ENCODE results near the gene ABHD8.

ABHD8 gene

GRCh38 chr19:17303167-17303939, at the start of gene ABHD8:
Gene ABHD8 (minus strand): TSS chr19:17303425. CDS start chr19:17301616, 1,809 bp downstream.
- in situ Hi-C loops (cut with MboI; ENCODE audit: low sequenced_read_pairs), result no loop called here

- in situ Hi-C loops (cut with MboI; ENCODE audit: low sequenced_read_pairs), result no loop called here
These were observed 49.5 kb upstream of the ABHD8 start for GRCh38 chr19:17352608-17353280.

GRCh38 chr19:17351815-17352435, 48.7 kb upstream of the ABHD8 start:
- in situ Hi-C loops (cut with MboI; ENCODE audit: low sequenced_read_pairs), result no loop called here

DNA sequence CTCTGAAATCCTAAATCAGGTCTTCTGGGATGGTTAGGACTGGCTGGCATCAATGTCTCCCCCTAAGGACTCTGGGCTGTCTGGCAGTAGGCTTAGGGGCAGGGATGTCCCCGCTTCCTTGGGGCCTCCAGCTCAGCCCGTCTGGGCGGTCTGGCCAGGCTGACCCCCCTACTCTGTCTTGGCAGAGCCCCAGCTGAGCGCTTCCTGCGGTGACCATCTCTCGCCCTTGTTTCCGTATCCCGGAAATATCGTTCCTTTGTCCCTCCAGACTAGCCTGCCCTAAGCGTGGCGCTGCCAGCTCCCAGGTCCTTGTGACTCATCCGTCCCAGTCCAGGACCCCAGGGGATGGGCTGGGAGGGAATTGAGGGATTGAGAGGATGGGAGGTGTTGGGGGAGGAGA, 45.5 kb upstream of the ABHD8 start:
- in situ Hi-C loops (cut with MboI; ENCODE audit: low sequenced_read_pairs), result no loop called here

GRCh38 chr19:17347877-17348276, 44.7 kb upstream of the ABHD8 start:
- in situ Hi-C loops (cut with MboI; ENCODE audit: low sequenced_read_pairs), result no loop called here

DNA sequence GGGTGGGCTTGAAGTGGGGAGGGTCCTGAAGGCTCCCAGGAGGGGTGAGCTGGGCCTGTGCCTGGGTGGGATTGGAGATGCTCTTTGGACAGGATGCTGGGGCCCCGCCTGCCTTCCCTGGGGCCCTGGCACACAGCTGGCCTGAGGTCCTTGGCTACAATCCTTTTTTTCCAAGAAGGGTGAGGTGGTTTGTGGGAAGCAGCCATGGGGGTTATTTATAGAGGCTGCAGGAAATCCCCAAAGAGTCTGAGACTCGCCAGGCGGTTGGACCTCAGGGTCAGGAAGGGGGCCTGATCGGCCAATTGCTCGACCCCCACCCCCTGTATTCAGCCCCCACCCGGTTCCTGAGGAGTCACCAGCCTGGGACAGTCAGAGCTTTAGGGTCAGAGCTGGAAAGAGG, 44.1 kb upstream of the ABHD8 start:
- in situ Hi-C loops (cut with MboI; ENCODE audit: low sequenced_read_pairs), result no loop called here

- in situ Hi-C loops (cut with MboI; ENCODE audit: low sequenced_read_pairs), result no loop called here
These were observed 43.0 kb upstream of the ABHD8 start for GRCh38 chr19:17346109-17346671.

DNA sequence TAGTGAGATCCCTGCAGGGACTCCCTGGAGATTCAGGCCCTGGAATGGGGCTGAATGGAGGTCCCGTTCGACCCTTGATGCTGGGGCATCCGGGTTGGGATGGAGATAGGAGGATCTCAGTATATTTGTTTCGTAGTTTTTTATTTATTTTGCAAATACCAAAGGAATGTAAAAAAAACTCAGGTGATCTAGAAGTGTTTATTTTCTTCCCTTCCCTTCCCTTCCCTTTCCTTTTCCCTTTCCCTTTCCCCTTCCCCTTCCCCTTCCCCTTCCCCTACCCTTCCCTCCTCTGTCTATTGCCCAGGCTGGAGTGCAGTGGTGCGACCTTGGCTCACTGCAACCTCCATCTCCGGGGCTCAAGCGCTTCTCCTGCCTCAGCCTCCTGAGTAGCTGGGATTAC, 38.6 kb upstream of the ABHD8 start:
- in situ Hi-C loops (cut with MboI; ENCODE audit: low sequenced_read_pairs), result no loop called here

GRCh38 chr19:17341386-17341785, 38.2 kb upstream of the ABHD8 start:
- in situ Hi-C loops (cut with MboI; ENCODE audit: low sequenced_read_pairs), result no loop called here

GRCh38 chr19:17340871-17341357, 37.7 kb upstream of the ABHD8 start:
- in situ Hi-C loops (cut with MboI; ENCODE audit: low sequenced_read_pairs), result no loop called here

GRCh38 chr19:17340302-17340870, 37.2 kb upstream of the ABHD8 start:
- in situ Hi-C loops (cut with MboI; ENCODE audit: low sequenced_read_pairs), result no loop called here

DNA sequence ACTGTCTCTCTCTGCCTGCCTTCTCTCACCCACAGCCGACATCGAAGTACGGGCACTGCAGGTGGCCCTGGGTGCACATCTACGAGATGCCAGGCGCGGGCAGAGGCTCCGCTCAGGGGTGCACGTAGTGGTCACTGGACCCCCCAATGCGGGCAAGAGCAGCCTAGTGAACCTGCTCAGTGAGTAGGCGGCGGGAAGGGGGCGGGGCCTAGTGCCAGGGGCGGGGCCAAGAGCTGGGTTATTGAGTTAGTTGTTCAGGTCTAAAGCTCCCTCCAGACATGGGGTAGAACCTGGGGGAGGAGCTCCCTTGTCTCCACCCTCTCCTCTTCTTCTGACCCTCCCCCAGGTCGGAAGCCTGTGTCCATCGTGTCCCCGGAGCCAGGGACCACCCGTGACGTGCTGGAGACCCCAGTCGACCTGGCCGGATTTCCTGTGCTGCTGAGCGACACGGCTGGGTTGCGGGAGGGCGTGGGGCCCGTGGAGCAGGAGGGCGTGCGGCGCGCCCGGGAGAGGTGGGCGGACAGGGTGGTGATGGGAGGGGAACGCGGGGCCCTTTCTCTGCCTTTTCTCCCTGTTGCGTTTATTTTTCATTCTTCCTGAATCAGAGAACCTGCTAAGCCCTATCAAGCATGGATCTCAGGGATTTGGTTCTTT, 36.0 kb upstream of the ABHD8 start:
- in situ Hi-C loops (cut with MboI; ENCODE audit: low sequenced_read_pairs), result no loop called here

DNA sequence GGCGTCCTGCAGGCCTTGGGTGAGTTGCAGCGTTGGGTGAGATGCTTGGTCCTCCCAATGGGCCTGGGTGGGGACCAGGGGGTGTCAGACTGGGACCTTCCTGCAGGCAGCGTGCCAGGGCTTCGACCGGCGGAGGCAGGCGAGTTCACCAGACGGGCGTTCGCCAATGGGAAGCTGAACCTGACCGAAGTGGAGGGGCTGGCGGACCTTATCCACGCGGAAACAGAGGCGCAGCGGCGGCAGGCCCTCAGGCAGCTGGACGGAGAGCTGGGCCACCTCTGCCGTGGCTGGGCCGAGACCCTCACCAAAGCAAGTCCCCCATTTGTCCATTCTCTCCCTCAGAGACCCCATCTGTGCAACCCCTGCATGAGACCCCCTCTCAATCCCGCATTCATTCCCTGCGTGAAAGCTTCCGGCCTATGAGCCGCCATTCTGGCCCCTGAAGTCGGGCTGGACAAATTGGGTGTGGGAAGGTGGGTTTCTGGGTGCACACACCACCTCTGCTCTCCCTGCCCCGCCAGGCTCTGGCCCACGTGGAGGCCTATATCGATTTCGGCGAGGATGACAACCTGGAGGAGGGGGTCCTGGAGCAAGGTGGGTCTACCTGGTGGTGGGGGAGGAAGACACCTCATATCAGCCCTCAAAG, 35.3 kb upstream of the ABHD8 start:
- in situ Hi-C loops (cut with MboI; ENCODE audit: low sequenced_read_pairs), result no loop called here

DNA sequence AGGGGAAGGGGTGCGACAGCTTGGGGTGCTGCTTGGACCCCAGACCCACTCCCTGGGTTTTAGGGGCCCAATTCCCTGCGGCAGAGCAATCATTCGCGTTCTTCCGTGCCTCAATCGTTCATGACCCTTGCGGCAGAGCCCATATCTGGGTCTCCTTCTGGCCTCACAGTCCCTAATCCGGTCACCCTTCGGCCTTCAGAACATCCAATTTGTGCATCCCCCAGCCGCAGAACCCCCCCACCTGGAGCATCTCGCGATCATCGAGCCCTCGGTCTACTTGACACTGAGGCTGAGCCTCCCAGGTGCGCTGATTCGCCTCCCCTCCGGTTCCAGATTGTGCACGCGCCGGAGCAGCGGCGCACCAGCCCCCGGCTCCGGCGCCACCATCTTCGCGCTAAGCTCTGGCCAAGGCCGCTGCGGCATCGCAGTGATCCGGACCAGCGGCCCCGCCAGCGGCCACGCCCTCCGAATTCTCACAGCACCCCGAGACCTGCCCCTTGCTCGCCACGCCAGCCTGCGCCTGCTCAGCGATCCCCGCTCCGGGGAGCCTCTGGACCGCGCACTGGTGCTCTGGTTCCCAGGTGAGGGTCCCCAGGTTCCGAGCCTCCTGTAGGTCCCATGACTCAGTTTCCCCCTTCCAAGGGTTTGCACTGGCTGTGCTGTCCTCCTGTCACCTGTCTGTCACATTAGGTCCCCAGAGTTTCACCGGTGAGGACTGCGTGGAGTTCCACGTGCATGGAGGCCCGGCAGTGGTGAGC, 34.6 kb upstream of the ABHD8 start:
- in situ Hi-C loops (cut with MboI; ENCODE audit: low sequenced_read_pairs), result no loop called here

- in situ Hi-C loops (cut with MboI; ENCODE audit: low sequenced_read_pairs), result no loop called here
These were observed 33.8 kb upstream of the ABHD8 start, which contains the start of gene GTPBP3 for GRCh38 chr19:17336872-17337674. Gene GTPBP3 (plus strand): TSS chr19:17337553. CDS start chr19:17337612, 59 bp downstream.

DNA sequence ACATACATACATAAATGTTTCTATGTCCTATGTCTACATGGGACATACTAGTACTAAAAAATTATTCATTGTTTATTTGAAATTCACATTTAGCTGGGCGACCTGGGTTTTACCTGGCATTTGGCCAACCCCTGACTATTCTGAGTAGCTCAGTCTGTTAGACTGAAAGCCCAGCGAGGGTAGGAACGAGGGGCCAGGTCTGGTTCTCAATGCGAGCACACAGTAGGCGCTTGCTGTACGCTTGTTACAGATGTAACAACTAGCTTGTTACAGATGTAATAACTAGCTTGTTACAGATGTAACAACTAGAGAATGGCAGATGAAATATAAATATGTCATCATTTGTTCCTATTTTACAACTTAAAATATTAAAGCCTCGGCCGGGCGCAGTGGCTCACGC, 32.4 kb upstream of the ABHD8 start:
- in situ Hi-C loops (cut with MboI; ENCODE audit: low sequenced_read_pairs), result no loop called here

GRCh38 chr19:17334414-17335409, 31.5 kb upstream of the ABHD8 start, which contains the start of gene ANO8:
Gene ANO8 (minus strand): TSS chr19:17334855. CDS start chr19:17334670, 185 bp downstream.
- in situ Hi-C loops (cut with MboI; ENCODE audit: low sequenced_read_pairs), result no loop called here
